Right atrium auricular region (tissue), 2 donors: Measurements from ENCODE around the gene ILDR2. TPM values are rescaled to one million over a fixed set of nuclear protein-coding genes. Genes with fewer than 3 reads are reported as not detected.
A peak's percentile ranks its signal among the peaks of the same experiment; 100 is the strongest.

Experiments
- DNase-seq: peaks from one replicate; pipeline ENCODE4 v3.0.0-alpha.2; 2019; ENCODE audit warnings: low spot score
- H3K27ac ChIP-seq, 2 donors: fragments of 200-600 bp; sonication (generic); 1 replicate in 1 of 2; 2 replicates in 1 of 2; pipeline ENCODE4 v1.5.1; 2016 to 2019
- H3K27me3 ChIP-seq, 2 donors: fragments of 200-600 bp; sonication (generic); one replicate each; pipeline versions ENCODE4 v1.5.1 to v1.6.0; 2017 to 2019
- H3K36me3 ChIP-seq: fragments of 200-600 bp; sonication (generic); one replicate; pipeline ENCODE4 v1.5.1; 2016
- H3K4me1 ChIP-seq, 2 donors: fragments of 200-600 bp; sonication (generic); one replicate each; pipeline versions ENCODE4 v1.5.1 to v1.6.0; 2017 to 2019
- H3K4me3 ChIP-seq, 2 donors: fragments of 200-600 bp; sonication (generic); 1 replicate in 1 of 2; 2 replicates in 1 of 2; pipeline ENCODE4 v1.5.1; 2017 to 2019; ENCODE audit warnings: mild to moderate bottlenecking in 1 of 2, moderate library complexity in 1 of 2
- H3K9me3 ChIP-seq, 2 donors: fragments of 200-600 bp; sonication (generic); one replicate each; pipeline ENCODE4 v1.5.1; 2019
- total RNA-seq, 2 donors: library from RNA; depleted of rRNA; stranded (reverse); fragments of >200 nt; gene quantifications; one replicate each; pipeline ENCODE4 v1.1.0, GENCODE V29; 2016
- TF ChIP-seq, protein P1 (sequence below), 2 donors: fragments of 200-600 bp; sonication (generic); IDR thresholded peaks; one replicate each; pipeline ENCODE4 v1.5.1; 2019; ENCODE audit warnings: antibody characterized with exemption in 2 of 2

Gene ILDR2
- total RNA-seq, 2 donors from 2014 or later, result 7.3 to 23.2 TPM

GRCh38 chr1:166905136-166905535 is 70.2 kb downstream of the ILDR2 start:
- TF ChIP-seq, protein P1, sequence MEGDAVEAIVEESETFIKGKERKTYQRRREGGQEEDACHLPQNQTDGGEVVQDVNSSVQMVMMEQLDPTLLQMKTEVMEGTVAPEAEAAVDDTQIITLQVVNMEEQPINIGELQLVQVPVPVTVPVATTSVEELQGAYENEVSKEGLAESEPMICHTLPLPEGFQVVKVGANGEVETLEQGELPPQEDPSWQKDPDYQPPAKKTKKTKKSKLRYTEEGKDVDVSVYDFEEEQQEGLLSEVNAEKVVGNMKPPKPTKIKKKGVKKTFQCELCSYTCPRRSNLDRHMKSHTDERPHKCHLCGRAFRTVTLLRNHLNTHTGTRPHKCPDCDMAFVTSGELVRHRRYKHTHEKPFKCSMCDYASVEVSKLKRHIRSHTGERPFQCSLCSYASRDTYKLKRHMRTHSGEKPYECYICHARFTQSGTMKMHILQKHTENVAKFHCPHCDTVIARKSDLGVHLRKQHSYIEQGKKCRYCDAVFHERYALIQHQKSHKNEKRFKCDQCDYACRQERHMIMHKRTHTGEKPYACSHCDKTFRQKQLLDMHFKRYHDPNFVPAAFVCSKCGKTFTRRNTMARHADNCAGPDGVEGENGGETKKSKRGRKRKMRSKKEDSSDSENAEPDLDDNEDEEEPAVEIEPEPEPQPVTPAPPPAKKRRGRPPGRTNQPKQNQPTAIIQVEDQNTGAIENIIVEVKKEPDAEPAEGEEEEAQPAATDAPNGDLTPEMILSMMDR (IDR thresholded peaks at IDR 0.05), result no peak
- H3K27me3 ChIP-seq, result no peaks in the 10 kb centered on the region
- DNase-seq, result no peak
- H3K4me1 ChIP-seq, result no peaks in the 10 kb centered on the region
- H3K4me3 ChIP-seq, result no peak overlapping the region
- no peaks in the 10 kb centered on the region for H3K36me3 ChIP-seq
- no peak overlapping the region for H3K27ac ChIP-seq
- no peaks in the 10 kb centered on the region for H3K9me3 ChIP-seq

- Histone ChIP-seq H3K4me1 (no peaks in the 10 kb centered on the region), H3K27me3 (no peaks in the 10 kb centered on the region), H3K27ac (no peak overlapping the region), H3K36me3 (no peaks in the 10 kb centered on the region), H3K9me3 (no peaks in the 10 kb centered on the region), H3K4me3 (no peak overlapping the region)
- DNase-seq, result no peak
- TF ChIP-seq, protein P1 (IDR thresholded peaks at IDR 0.05), result no peak
Measured at GRCh38 chr1:166903232-166903631, 72.1 kb downstream of the ILDR2 start.

DNA sequence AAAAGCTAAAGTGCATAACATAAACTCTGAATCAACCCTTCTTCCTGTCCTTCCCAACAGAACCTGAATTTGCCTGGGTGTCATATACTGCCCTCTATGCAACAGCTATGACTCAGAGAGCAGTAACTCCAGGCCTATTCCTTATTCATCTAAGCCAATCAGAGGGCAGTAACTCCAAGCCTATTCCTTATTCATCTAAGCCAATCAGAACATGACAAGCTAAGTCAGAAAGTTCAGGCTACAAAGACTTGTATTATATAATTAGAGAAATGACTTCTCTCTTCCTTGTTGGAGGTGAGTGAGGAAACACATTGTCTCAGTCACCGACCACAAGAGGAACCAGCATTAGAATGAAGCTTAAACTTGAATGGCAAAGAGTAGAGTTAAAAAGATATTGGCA is 73.1 kb downstream of the ILDR2 start:
- H3K4me1 ChIP-seq, result no peaks in the 10 kb centered on the region
- H3K27me3 ChIP-seq, result no peaks in the 10 kb centered on the region
- H3K4me3 ChIP-seq, result no peak overlapping the region
- no peak overlapping the region for H3K27ac ChIP-seq
- TF ChIP-seq, protein P1 (IDR thresholded peaks at IDR 0.05), result no peak
- peaks cover 0 to 4% of the 10 kb centered on the region in 2 donors for H3K9me3 ChIP-seq
- no peaks in the 10 kb centered on the region for H3K36me3 ChIP-seq
- no peak for DNase-seq

GRCh38 chr1:166900987-166901386 is 74.4 kb downstream of the ILDR2 start:
- H3K27me3 ChIP-seq, result no peaks in the 10 kb centered on the region
- H3K27ac ChIP-seq, result peak overlapping the region in 1 of 2 donors; percentile 2
- no peak overlapping the region for H3K4me3 ChIP-seq
- H3K9me3 ChIP-seq, result peaks cover 0 to 4% of the 10 kb centered on the region in 2 donors
- TF ChIP-seq, protein P1 (IDR thresholded peaks at IDR 0.05), result no peak
- H3K4me1 ChIP-seq, result no peaks in the 10 kb centered on the region
- H3K36me3 ChIP-seq, result no peaks in the 10 kb centered on the region
- DNase-seq, result no peak

DNA sequence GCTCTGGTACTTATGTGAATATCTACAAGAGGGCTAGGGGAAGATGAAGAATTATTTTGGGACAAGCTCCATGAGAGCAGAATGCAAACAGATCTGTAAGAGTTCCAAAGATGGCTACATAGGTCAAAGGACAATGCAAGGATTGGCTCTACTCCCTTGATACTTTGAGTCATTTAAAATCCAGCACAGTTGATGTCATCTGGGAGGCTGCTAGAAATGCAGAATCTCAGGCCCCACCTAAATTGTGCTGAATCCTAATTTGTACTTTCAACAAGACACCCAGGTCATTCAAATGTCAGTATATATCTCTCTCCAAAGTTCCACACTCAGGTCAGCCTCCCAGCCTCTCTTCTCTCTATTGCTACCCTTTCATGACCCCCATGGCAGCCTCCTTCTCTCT is 75.6 kb downstream of the ILDR2 start:
- Histone ChIP-seq H3K9me3 (peaks cover 0 to 4% of the 10 kb centered on the region in 2 donors), H3K27me3 (no peaks in the 10 kb centered on the region), H3K27ac (no peak overlapping the region), H3K4me1 (no peaks in the 10 kb centered on the region), H3K36me3 (no peaks in the 10 kb centered on the region), H3K4me3 (no peak overlapping the region)
- TF ChIP-seq, protein P1 (IDR thresholded peaks at IDR 0.05), result no peak
- DNase-seq, result no peak

GRCh38 chr1:166895766-166896165 is 79.6 kb downstream of the ILDR2 start:
- TF ChIP-seq, protein P1 (IDR thresholded peaks at IDR 0.05), result no peak
- Histone ChIP-seq H3K9me3 (peaks cover 0 to 4% of the 10 kb centered on the region in 2 donors), H3K36me3 (no peaks in the 10 kb centered on the region), H3K4me3 (no peak overlapping the region), H3K27me3 (no peaks in the 10 kb centered on the region), H3K4me1 (no peaks in the 10 kb centered on the region), H3K27ac (no peak overlapping the region)
- DNase-seq, result no peak
